ENCODE measurements around the gene TTC12. TPM values are rescaled to one million over a fixed set of nuclear protein-coding genes. Genes with fewer than 3 reads are reported as not detected.

Gene TTC12
- total and polyA plus RNA-seq, 2 donors (not counting 3 experiments of a cell fraction or from before 2014, with no cell fraction given): 2.2 to 2.9 TPM

DNA sequence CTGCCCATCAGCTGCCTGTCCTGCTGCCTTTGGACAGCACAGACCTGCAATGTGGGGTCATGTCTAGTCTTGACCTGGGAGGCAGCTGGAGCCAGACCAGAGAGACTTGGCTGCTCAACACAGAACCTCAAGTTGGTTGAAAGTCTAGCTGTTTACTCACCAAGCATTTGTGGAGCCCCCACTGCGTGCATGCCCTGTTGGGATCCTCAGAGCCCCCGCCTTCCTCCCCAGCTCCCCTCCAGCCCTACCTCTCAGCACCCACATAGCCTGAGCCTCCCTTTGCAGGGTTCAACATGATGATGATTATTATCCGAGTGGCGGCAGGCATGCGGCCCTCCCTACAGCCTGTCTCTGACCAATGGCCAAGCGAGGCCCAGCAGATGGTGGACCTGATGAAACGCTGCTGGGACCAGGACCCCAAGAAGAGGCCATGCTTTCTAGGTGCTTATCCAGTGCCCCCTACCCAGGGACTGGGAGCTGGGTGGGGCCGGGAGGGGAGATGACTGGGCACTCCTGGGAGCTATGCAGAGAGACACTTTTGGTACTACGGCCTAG is 81.5 kb downstream of the TTC12 start:
- Histone ChIP-seq H3K4me3 (replicated peaks in 1 of 3; ENCODE audit: insufficient read depth in 1 of 3, low read depth in 1 of 3, low read length in 3 of 3) (no peak overlapping the region), H3K36me3 (ENCODE audit: control insufficient read depth in 2 of 2, extremely low read depth in 1 of 2, insufficient read depth in 2 of 2, low read length in 2 of 2) (no peaks in the 10 kb centered on the region), H3K9me1 (replicated peaks; ENCODE audit: control insufficient read depth, extremely low read depth, insufficient read depth, low read length) (no peaks in the 10 kb centered on the region), H3K27me3 (ENCODE audit: control insufficient read depth in 2 of 2, insufficient read depth in 2 of 2, low read length in 2 of 2) (peaks cover 0 to 2% of the 10 kb centered on the region in 2 experiments), H3K9me3 (replicated peaks; ENCODE audit: control insufficient read depth, insufficient read depth, low read length) (no peaks in the 10 kb centered on the region), H3K9ac (replicated peaks; ENCODE audit: extremely low read depth, insufficient read depth, low read length) (no peak overlapping the region), H3K79me2 (ENCODE audit: control insufficient read depth, insufficient read depth, low read length) (no peaks in the 10 kb centered on the region), H3K4me2 (ENCODE audit: insufficient read depth, low read length) (no peak overlapping the region), H2AFZ (ENCODE audit: low read depth, low read length) (no peak overlapping the region), H4K20me1 (replicated peaks; ENCODE audit: control insufficient read depth, extremely low read depth, insufficient read depth, low read length) (no peaks in the 10 kb centered on the region), H3K4me1 (ENCODE audit: control insufficient read depth, extremely low read depth, insufficient read depth, low read length) (no peaks in the 10 kb centered on the region), H3K27ac (ENCODE audit: insufficient read depth, low read depth, low read length) (no peak overlapping the region)
- intact Hi-C loops (cut with micrococcal nuclease): no loop called here
- DNase-seq (ENCODE audit: low read depth, low spot score) (no peak), FAIRE-seq (no peak)
- BruUV-seq (replicated peaks): no TSS peak
- ChIA-PET POLR2A (no interaction called here), CTCF (interaction anchor here (0.9 kb wide), 1 partner anchor 106 kb away, joined by 3 read pairs; no protein-coding TSS in a partner anchor)
- TF ChIP-seq MYC (IDR thresholded peaks at IDR 0.05; ENCODE audit: low read depth, low read length): no peak
- TF ChIP-seq, protein P1, sequence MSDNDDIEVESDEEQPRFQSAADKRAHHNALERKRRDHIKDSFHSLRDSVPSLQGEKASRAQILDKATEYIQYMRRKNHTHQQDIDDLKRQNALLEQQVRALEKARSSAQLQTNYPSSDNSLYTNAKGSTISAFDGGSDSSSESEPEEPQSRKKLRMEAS (IDR thresholded peaks at IDR 0.05; ENCODE audit: insufficient read depth, insufficient read length): no peak
- no peak for TF ChIP-seq EZH2 (IDR thresholded peaks at IDR 0.05; ENCODE audit: borderline replicate concordance, low read depth, low read length, severe bottlenecking)
- TF ChIP-seq FOS (IDR thresholded peaks at IDR 0.05; ENCODE audit: borderline replicate concordance, insufficient read depth, low read length): no peak
- TF ChIP-seq POLR2AphosphoS5 (IDR thresholded peaks at IDR 0.05; ENCODE audit: insufficient read depth, low read depth, low read length): no peak
- TF ChIP-seq, protein P2, sequence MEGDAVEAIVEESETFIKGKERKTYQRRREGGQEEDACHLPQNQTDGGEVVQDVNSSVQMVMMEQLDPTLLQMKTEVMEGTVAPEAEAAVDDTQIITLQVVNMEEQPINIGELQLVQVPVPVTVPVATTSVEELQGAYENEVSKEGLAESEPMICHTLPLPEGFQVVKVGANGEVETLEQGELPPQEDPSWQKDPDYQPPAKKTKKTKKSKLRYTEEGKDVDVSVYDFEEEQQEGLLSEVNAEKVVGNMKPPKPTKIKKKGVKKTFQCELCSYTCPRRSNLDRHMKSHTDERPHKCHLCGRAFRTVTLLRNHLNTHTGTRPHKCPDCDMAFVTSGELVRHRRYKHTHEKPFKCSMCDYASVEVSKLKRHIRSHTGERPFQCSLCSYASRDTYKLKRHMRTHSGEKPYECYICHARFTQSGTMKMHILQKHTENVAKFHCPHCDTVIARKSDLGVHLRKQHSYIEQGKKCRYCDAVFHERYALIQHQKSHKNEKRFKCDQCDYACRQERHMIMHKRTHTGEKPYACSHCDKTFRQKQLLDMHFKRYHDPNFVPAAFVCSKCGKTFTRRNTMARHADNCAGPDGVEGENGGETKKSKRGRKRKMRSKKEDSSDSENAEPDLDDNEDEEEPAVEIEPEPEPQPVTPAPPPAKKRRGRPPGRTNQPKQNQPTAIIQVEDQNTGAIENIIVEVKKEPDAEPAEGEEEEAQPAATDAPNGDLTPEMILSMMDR (IDR thresholded peaks at IDR 0.05; ENCODE audit: extremely low read depth in 1 of 2, insufficient read depth in 1 of 2, low read depth in 1 of 2, low read length in 2 of 2): no peak
- no peak for TF ChIP-seq JUN (IDR thresholded peaks at IDR 0.05; ENCODE audit: borderline replicate concordance, insufficient read depth, insufficient read length, low read depth)
- TF ChIP-seq GATA2 (IDR thresholded peaks at IDR 0.05; ENCODE audit: insufficient read depth, insufficient read length, low read depth, low read length): no peak
- TF ChIP-seq POLR2A (IDR thresholded peaks at IDR 0.05; ENCODE audit: low read depth, low read length): no peak
- dilution Hi-C loops (cut with MboI; ENCODE audit: extremely low pct_ligation_motif_present, low sequenced_read_pairs): no loop called here
